ENCODE measurements around the gene MRAS.

MRAS gene

DNA sequence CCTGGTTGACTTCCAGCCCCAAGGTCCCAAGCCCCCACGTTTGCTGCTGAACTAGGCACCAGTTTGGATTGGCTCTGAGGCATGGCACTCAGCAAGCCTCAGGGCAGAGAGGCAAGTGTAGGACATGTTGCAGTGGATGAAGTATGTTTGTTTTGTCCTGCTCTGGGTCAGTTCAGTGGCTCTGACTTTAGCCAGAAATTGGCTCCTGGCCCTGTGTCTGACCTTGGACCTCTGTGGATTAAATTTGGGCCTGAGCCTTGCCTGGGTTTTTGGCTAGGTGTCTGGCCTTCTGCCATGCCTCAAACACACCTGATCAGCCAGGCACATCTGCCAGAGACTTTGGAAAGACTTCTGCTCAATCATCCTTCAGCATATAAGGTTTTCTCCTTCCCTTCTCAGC is 3.6 kb upstream of the MRAS start:
- DNase-seq: no peak

DNA sequence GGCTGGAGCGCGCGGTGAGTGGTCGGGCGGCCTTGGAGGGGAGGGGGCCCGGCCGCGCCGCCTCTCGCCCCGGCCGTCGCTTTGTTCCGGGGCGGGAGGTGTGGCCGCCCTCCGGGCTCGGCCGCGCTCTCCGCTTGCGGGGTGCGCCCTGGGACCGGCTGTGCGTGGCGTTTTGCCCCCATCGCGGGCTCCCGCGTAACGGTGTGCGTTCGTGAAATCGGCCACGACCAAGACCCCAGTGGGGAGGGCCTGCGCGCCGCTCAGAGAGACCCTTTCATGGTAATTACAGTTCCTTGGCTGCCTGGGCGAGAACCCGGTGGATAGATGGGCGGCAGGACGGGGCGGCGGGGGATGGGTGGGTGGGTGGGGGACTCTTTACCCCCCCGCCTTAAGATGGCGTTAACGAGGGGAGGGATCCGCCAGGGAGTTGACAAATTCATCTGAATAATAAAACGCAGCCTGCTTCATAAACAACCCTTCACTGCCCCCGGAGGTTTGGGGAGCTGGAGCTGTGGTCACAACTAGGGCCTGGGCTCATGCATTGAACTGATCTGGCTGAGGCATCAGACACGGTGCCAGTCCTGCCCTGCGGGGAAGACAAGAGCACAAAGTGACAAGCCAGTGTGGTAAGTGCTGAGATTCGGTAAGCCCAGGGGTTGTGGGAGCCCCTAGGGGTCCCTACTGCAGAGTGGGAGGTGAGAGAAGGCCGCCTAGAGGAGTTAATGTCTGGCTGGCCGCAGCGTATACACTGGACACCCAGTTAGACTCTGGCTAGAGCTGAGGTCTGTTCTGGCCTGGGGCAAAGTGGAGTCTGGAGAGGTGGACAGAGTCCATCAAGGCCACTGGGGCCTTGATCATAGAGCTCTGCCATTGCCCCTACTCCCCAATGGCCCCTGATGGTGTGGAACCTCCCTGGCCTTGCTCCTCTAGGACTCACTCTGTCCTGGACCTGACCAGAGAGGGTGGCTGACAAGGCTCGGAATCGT is 668 bp downstream of the MRAS start:
- DNase-seq: peak; percentile 67

DNA sequence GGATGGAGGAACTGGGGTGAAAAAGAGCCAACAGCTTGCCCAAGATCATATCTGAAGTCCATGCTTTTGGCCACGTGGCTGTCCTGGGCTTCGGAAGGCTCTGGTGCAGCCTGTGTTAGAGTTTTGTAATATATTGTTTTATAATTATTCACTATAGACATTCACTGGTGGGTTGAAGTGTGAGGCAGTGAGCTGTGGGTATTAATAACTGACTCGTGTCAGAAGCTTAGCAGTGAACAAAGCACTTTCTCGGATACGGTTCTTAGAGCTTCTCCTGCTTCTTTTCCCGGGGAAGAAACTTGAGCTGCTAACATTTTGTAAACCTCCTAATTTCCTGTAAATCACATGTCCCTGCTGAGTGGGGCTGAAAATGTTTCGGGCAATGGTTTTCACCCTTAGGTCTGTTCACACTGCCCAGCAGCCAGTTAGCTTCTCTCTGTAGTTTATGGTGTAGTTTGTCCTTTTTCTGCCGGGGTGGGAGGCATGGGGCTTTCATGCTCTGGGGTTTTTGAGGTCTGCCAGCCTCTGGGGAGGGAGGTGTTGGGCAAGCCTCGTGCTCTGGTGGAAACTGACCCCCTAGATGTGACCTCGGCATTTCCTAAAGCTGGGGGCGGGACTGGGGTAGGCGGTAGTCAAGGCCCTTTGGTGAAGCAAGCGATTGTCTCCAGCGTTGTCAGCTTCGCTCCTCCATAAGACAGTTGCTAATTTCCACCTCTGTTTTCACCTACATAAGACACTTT is 1.7 kb downstream of the MRAS start:
- DNase-seq: peak; percentile 31

DNA sequence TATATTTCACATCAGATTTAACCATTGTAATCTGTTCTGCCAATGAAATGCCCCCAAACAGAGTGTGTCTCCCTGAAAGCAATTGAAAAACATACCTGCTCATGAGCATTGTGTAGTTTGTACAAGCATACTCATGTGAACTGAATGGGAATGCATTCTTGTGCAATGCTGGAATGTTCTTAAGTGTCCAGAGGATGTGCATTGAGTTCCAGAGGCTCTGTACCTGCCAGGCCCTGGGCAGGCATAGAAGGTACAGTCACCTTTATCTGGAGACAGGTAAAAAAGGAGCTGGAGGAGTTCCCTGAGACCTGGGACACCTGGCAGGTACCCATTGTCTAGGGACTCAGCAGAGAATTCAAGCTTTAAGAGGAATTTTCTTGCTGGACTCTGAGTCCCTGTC is 2.8 kb downstream of the MRAS start:
- no peak for DNase-seq

DNA sequence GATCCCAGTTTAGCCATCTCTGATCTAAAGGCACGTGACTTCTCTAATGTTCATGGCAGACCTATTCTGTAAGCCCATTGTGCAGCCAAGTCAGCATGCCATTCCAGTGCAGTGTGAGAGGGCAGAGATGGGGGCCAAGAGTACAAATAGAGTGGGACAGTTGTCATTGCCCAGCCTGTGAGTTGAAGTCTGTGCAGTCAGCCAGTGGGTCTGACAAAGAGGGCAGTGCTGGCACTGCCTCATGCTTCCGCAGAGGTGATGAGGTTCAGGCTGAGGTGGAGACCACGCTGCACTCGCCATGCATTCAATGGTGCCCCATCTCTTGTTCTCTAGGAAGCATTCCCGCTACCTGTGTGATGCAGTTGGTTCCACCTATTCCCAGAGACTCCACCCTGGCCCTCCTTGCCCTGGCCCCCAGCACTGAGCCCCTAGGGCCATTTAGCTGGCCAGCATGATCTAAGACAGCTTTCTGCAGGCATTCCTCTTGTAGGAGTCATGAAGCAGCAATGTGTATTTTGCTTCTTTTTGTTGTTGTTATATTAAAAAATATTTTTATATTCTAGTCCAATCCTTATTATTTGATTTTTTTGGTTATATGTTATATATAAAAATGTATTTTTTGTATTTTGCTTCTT is 3.7 kb downstream of the MRAS start:
- peak; percentile 72 for DNase-seq

DNA sequence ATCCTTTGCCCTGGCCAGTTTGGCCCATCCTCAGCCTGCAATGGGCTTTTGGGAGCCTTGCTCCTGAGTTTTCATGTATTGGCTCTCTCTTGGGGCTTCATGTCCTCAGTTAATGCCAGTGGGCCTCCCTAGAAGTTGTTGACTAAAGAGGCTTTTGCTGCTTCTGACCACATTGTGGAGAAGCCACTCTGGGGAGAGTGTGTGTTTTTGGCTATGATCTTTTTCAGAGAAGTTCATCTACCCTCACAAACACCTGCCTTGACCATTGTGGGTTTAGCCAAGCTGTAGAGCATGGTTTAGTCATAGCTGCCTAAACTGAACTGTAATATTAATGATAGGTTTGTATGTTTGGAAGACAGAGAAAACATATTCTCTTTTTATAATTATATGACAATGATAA is 6.0 kb downstream of the MRAS start:
- DNase-seq: no peak

DNA sequence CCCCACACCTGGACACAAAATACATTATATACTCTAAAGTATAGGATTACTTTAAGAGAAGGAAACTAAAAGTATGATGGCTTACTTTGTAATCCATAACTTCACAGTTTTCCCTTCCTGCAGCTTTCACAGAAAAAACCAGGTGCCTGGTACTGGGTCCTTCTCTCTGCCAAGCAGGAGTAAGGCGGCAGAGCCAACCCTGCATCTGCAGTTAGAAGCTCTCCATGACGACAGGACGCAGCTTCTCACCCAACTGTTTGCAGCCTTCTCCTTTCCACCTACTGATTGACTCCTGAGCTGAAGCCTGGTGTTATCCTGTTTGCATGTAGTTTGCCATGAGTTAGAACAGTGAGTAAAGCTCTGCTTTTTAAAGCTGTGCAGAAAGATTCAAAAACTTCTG is 6.7 kb downstream of the MRAS start:
- peak; percentile 12 for DNase-seq

DNA sequence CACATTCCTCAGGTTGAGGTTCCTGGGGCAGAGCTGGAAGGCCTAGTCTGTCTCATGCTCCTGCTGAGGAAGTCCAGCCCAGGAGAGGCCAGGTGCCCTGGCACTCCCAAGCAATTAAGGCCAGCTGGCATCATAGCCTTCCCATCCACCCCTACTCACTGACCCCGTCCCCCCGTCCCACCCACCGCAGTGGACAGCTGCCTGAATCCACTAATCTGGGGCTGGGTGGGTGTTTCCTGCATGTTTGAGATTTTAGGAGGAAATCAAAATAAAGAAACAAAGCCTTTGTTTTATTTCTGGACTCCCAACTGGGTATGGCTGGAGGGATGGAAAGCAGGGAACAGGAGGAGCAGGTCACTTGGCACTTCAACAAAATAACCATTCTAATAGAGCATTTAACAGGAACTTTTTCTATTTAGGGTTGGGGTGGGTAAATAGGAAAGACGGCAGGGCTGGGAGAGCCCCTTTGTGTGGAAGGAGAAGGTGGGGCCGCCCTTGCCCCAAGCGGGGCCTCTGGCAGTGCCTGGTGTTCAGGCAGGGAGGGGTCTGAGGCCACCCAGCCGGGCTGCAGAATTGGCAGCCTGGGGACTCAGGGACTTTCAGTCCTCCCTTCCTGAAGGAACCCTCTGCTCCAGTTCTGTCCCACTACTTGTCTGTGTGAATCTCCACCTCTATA is 8.5 kb downstream of the MRAS start:
- no peak for DNase-seq

DNA sequence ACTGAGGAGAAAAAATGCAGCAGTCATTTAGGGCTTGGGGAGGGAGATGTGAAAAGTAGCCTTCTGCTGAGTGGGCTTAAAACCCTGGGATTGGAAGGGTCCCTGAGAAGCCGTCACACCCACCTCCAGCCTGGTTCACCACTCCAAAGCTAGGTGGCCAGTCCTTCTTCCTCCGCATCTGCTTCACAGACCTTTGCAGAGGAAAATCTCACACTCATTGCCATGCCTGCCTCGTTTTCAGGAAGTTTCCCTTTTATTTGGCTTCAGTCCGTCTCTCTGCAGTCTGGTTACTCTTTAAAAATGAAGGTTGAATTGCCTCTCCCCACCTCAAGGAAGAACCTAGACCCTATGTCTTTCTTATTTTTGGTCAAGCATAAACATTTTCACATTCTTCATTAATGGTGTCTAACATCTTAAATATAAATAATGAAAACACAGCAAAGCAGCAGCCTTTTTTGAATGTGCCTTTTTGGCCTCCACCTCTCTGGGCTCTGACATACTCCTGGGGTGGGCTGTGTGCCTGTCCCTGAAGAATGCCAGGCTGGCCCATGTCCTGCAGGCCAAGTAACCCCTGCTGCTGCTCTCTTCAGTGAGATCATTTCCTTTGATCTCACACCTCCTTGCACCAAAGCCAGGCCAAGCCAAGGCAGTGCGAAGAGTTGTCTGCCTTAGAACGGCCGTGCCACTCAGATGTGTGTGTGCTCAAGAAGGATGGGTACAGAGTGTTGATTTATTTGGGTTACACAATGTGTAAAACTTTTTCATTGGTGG is 11.0 kb downstream of the MRAS start:
- DNase-seq: no peak

DNA sequence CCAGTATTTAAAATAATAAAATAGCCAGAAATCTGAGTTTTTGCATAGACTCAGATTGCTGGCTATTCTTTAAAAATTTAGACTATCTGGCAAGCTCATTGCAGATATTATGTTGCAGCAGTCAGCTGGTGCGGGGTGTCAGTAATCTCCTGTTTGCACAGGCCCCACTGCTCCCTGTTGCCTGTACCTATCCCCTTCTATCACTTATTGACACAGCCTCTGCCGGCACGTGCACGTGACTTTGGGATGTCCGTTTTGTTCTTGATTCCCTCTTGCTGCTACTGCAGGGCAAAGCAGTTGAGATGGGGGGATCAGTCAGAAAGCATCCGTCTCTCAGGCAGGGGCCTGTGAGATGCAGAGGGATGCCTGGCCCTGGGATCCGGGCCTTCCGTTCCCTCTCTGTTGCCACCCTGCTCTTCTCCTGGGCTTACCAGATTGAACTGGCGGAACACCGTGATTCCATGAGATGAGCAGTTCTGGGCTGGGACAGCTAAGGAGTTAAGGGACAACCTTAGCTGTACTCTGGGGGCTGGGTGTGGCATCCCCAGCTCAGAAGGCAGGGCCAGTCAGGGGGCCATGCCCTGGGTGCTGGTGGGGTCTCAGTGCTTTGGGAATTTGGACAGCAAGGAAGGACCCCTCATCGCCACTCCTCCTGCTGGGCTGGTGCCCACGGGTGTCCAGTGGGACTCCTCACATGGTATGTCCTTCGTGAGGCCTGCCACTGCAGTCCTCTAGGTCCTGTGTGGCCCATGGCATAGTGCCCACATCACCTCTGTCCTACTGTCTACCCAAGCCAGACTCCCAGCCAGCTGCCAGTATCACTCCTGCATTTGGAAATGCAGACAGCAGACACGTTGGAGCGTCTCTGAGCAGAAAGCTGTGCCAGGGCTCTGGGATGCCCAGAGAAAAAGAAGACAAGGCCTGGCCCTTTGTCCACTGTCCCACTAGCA is 11.8 kb downstream of the MRAS start:
- no peak for DNase-seq

DNA sequence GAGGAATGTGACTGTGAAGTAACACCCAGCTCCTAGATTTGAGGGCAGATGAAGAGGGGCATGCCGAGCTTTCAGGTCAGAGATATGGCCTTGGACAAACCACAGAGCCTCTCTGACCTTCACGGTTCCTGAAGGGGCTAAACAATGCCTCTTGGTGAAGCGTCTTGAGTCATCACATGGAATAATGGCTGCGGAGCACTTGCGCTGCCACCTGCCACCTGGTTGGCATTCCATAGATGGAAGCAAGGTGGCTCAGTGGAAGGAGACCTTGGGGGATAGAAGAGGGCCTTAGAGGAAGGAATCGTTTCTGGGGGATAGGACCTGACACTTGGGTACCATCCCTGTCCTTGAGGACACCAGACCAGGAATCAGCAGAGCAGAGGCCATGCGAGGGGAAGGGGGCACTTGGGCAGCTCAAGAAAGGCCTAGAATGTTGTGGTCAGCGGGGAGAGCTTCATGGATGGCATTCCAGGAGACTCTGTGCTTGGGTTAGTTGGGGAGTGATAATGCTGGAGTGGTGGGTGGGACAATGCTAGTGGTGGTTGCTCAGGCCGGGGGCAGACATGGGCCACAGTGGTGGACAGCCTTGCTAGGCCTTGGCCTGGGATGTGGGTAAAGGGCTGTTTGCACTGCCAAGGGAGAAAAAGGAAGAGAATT is 12.6 kb downstream of the MRAS start:
- no peak for DNase-seq

DNA sequence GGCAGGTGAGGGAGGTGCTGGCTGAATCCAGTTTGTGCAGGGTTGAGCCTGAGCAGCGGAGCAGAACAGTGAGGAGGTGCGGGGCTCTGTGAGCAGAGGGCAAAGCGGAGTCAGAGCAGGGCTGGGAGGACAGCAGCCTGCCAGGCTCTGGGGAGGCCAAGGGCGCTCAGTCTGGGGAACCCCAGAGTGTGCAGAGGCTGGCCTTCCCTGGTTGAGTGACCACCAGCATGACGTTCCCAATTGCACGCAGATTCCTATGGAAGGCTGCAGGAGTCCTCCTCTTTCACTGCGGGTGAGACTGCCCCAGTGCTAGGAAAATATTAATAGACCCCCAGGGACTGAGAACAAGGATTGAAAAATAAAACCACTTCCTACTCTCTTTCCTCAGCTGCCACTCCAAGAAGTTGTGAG is 13.2 kb downstream of the MRAS start:
- DNase-seq: peak; percentile 32

DNA sequence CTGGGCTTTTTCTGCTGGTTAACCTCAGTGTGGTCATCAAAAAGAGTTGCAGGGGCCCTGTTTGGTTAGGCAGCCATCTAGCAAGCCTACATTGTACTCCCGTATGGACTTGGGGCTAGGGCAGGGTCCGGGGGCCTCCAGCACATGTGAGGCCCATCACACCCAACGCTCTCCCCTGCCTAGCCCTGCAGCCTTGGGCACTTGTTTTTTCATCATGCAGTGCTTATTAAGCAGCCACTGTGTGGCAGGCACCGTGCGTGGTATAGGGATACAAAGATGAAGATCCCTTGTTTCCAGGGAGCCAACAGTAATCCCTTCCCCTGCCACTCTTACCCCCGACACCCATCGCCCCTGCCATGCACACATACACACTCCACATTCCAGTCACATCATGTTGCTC is 14.2 kb downstream of the MRAS start:
- DNase-seq: no peak

DNA sequence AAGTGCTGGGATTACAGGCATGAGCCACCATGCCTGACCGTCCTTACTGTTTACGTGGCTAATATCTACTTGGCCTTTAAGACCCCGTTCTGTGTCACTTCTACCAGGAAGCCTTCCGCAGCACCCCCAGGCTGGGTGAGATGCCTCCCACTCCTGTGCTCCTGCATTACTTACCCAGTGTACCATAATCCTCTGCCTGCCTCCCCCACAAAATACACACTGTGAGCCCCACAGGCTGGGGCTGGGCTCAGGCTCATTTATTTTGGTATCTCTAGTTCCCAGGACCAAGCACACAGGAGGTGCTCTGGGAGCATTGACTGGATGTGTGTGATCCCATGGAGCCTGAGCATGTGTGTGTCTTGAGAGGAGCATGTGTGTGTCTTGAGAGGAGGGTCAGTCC is 14.9 kb downstream of the MRAS start:
- DNase-seq: no peak

DNA sequence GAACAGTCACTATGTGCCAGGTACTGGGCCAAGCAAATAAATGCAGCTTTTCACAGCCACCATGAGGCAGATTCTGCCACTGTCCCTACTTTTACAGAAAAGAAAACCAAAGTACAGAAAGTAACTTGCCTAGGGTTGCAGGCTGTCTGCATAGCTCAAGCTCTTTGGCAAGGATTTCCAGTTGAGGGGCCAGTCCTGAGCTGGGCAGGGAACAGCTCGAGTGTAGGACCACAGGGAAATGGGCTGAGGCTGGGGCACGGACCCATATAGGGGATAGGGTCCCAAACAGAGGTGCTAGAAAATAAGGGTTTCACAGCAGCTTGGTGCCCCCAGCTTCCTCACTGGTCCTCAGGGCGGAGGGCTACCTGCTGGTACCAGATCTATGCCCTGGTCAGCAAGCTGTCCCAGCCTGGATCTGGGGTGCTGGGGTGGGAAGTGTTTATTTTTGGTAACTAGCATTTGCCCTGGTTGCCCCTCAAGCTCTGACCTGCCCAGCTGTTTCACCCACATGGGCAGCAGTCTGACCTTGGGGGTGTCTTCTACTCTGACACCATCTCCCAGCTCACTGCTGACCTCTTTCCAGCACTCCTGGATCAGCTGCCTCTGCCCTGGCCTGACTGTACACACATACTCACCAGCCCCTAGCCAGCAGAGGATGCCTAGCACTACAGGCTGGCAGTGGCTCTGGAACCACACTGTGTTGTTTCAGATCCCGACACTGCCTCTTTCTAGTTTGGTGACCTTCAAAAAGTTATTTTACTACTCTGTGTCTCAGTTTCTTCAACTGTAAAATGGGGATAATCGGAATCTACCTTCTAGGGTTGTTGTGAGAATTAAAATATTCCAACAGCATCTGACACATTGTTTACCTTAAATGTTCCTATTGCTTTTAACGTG is 16.2 kb downstream of the MRAS start:
- DNase-seq: peak; percentile 45

DNA sequence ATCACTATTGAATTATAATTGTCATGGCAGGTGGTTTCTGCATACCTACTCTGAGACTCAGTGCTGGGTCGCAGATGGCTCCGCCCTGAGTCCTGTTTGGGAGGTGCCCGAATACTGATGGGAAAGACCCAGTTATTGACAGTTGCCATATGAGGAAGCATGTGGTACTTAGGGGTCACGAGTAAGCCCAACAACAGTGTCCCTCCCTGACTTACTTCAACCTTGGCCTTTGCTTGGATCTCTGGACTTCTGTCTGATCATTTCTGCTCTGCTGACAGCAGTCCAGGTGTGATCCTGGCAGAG is 16.8 kb downstream of the MRAS start:
- DNase-seq: no peak

DNA sequence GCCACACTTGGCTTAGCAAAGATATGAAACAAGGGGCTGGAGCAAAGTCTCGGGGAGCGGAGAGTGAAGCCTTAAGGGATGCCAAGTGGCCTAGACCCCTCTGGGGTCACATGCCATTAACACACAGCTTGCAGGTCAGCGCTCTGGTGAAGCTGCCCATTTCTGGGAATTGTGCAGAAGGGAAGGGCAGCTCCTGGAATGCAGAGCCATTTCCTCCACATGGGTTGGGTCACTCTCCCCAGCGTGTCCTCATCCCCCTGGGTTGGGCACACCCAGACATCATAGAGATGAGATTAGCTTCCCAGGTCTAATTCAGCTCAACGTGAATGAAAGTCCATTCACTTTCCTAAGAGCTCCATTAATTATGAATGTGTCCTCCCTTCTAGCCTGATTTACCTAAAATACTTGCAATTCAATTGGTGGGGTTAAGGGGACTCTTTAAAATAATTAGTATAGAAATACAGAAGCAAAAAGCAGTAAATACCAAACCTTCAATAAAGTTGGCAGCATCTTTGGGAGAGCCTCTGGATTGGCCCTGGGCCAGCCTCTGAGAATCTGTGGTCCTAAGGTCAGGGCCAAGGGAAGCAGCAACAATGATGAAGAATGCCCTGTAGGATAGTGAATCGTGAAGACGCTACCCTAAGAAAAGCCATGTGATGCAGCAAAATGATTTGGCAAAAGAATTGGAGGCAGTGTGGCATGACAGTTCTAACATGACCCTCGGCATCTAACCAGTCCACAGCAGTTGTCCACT is 17.8 kb downstream of the MRAS start:
- DNase-seq: no peak

DNA sequence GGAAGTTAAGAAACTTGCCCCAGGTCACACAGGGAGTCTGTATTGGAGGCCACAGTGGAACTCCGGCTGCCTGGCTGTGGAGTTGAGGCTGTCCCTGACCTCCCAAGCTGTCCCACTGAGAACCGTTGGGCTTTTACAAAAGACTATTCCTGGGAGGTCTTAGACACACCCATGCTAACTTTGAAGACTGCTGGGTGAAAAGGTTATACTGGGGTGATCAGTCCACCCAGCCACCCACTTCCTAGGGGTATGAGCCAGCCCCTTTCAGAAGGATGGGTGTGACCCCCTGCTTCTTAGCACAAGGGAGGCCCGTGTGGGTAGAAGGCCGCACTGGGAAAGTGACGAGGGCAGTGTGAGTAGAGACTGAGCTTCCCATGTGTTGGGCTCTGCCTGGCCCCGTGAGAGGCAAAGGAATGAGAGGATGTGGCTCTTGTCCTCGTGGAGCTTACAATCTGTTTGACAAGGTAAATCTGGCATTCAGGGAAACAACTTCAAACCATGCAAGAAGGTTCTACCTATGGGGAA is 19.0 kb downstream of the MRAS start:
- no peak for DNase-seq

DNA sequence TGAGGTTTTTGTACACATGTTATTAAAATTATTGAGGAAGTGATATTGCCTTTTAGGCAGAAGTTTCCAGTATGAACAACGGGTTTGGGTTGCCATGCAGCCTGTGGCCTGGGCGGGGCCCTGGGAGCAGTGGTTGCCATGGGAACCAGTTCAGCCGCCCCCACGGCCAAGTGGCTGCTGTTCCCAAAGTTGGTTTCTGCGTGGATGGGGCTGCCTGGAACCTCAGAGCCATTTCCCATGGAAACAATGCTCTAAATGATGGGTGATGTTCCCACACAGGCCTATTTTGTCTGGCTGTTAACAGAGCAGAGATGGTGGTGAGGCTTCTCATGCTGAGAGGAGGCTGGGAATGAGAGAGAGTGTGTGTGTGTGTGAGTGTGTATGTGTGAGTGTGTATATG is 19.5 kb downstream of the MRAS start:
- DNase-seq: no peak

All from islet precursor cell (in vitro differentiated cells).